AG04450 (cell line): ENCODE data around the gene ENTR1. TPM values are rescaled to one million over a fixed set of nuclear protein-coding genes. Genes with fewer than 3 reads are reported as not detected.

ENCODE experiments used
- CTCF ChIA-PET: fragments of 300-600, 350-600 bp; formaldehyde crosslinking; extraction: SDS; loops from one replicate; lab custom pipeline; 2022; ENCODE audit warnings: antibody characterized with exemption, inconsistent platforms; lab: Charles Lee
- POLR2A ChIA-PET: fragments of 350-600 bp; formaldehyde crosslinking; extraction: SDS; loops from one replicate; lab custom pipeline; 2021; ENCODE audit warnings: antibody characterized with exemption, inconsistent platforms; lab: Yijun Ruan, JAX
- DNase-seq: peaks from one replicate; pipeline ENCODE4 v3.0.0-alpha.2; 2011; ENCODE audit warnings: low read depth, low spot score
- H3K27ac ChIP-seq: one replicate; pipeline ENCODE4 v1.5.1; 2012; ENCODE audit warnings: low read depth, low read length, control low read depth
- H3K27me3 ChIP-seq: one replicate; pipeline ENCODE4 v1.6.0; 2012; ENCODE audit warnings: low read length; ENCODE audit not compliant: control insufficient read depth, insufficient read depth
- H3K4me3 ChIP-seq: 2 replicates; pipeline ENCODE4 v1.5.1; 2011; ENCODE audit warnings: mild to moderate bottlenecking, low read depth, low read length, control low read depth
- H3K9me3 ChIP-seq: 2 replicates; pipeline ENCODE4 v1.5.1; 2012; ENCODE audit warnings: low read length; ENCODE audit not compliant: control insufficient read depth, insufficient read depth
- polyA plus RNA-seq: library from polyadenylated mRNA; depleted of rRNA; stranded (reverse); fragments of >200 nt; gene quantifications from 2 replicates; pipeline ENCODE4 v1.2.3, GENCODE V29; 2011
- TF ChIP-seq, protein P1 (sequence below): IDR thresholded peaks from 2 replicates; pipeline ENCODE4 v1.5.1; 2011; ENCODE audit warnings: low read depth, low read length, control low read depth, inconsistent platforms

ENTR1 gene
- polyA plus RNA-seq, 1 experiment: 31.5 TPM

DNA sequence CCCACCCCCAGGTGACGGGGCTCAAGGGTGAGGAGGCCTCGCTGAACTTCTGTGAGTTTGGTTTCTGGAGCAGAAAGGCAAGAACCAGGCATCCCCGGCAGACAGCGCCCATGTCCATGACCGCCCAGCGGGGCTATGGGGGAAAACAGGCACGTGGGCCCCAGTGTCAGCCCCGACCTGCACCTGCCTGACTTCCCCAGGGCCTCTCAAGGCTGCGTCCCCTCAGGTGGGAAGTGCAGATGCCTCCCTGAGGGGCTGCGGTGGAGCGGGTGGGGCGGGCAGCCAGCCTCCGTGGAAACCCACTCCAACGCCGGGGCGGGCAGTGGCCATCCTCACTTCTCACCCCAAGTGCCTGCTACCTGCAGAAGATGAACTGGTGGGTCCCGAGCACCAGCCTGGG, 30.0 kb downstream of the ENTR1 start:
- CTCF ChIA-PET: interaction anchor here (1.1 kb wide), 1 partner anchor 17 kb away, joined by 3 read pairs; the partner anchor contains the start of gene DNLZ
- DNase-seq: no peak
- no peaks in the 10 kb centered on the region for H3K27me3 ChIP-seq
- TF ChIP-seq, protein P1, sequence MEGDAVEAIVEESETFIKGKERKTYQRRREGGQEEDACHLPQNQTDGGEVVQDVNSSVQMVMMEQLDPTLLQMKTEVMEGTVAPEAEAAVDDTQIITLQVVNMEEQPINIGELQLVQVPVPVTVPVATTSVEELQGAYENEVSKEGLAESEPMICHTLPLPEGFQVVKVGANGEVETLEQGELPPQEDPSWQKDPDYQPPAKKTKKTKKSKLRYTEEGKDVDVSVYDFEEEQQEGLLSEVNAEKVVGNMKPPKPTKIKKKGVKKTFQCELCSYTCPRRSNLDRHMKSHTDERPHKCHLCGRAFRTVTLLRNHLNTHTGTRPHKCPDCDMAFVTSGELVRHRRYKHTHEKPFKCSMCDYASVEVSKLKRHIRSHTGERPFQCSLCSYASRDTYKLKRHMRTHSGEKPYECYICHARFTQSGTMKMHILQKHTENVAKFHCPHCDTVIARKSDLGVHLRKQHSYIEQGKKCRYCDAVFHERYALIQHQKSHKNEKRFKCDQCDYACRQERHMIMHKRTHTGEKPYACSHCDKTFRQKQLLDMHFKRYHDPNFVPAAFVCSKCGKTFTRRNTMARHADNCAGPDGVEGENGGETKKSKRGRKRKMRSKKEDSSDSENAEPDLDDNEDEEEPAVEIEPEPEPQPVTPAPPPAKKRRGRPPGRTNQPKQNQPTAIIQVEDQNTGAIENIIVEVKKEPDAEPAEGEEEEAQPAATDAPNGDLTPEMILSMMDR: no peak
- no peak overlapping the region for H3K4me3 ChIP-seq
- POLR2A ChIA-PET: interaction anchor here (0.6 to 1.2 kb wide), 3 partner anchors 9 to 96 kb away, joined by 3 to 12 read pairs (median 4); no protein-coding TSS in a partner anchor
- no peak overlapping the region for H3K27ac ChIP-seq
- H3K9me3 ChIP-seq: no peaks in the 10 kb centered on the region; the same call in 1 of the 2 replicates

DNA sequence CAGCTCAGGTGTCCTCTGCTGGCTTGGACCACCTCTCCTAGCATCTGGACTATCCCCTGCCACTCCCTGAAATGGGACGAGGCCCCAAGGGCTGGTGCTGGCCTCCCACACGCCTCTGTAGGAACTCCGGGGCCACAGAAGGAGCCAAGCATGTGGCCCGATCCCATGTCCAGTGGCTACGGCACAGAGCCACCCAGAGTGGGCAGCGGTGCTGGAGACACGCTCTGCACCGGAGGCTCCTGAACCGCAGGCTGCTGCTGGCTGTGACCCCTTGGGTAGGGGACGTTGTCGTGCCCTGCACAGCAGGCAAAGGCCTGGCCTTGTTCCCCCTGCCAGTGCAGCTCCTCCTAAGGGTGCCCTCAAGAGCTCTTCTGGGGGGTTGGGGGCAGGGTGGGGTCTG, 30.5 kb downstream of the ENTR1 start:
- CTCF ChIA-PET: interaction anchor here (1.0 kb wide), 1 partner anchor 16 kb away, joined by 3 read pairs; the partner anchor contains the start of gene DNLZ
- Histone ChIP-seq H3K4me3 (no peak overlapping the region), H3K27me3 (no peaks in the 10 kb centered on the region), H3K9me3 (no peaks in the 10 kb centered on the region; the same call in 1 of the 2 replicates), H3K27ac (no peak overlapping the region)
- POLR2A ChIA-PET: interaction anchor here (1.1 to 1.2 kb wide), 2 partner anchors 9 to 95 kb away, joined by 3 to 4 read pairs; no protein-coding TSS in a partner anchor
- TF ChIP-seq, protein P1: no peak
- DNase-seq: no peak

DNA sequence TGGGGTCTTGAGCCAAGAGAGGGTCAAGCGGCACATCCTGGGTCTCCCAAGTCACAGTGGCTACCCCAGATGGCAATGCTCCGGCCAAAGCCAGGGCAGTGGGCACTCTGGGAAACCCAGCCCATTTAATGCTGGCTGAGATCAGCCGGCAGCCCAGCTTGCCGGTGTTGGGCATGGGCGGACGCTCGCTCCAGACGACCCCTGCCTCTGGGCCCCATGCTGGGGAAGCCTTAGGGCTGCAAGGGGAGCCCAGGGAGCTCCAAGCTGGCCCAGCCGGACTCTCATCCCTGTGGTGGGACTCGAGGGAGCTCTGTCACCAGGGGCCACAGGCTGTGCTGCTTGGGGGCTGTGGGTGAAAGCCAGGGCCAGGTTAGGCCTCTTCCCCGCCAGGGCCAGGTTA, 31.0 kb downstream of the ENTR1 start:
- TF ChIP-seq, protein P1: no peak
- H3K27ac ChIP-seq: no peak overlapping the region
- no peak overlapping the region for H3K4me3 ChIP-seq
- no peaks in the 10 kb centered on the region for H3K27me3 ChIP-seq
- peaks cover 3% of the 10 kb centered on the region; the same call in 1 of the 2 replicates for H3K9me3 ChIP-seq
- CTCF ChIA-PET: interaction anchor here (1.0 kb wide), 1 partner anchor 16 kb away, joined by 3 read pairs; the partner anchor contains the start of gene DNLZ
- POLR2A ChIA-PET: interaction anchor here (1.2 kb wide), 1 partner anchor 95 kb away, joined by 3 read pairs; no protein-coding TSS in a partner anchor
- no peak for DNase-seq

DNA sequence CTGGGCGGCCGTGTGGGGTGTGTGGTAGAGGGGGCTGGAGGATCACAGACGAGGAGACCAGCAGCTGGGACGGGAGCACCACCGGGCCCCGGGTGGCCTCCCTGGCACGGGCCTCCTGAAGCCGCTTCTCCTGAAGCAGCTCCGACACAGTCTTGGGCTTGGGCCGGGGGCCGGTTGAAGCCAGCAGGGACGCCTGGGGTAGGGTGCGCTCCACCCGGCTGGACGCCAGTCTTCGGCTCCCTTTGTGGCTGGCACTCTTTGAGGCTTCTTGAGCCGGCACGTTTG, 31.5 kb downstream of the ENTR1 start:
- Histone ChIP-seq H3K27me3 (no peaks in the 10 kb centered on the region), H3K27ac (no peak overlapping the region), H3K4me3 (no peak overlapping the region), H3K9me3 (peaks cover 6% of the 10 kb centered on the region; the same call in 1 of the 2 replicates)
- no peak for DNase-seq
- TF ChIP-seq, protein P1: no peak
- ChIA-PET CTCF (interaction anchor here (1.0 kb wide), 1 partner anchor 15 kb away, joined by 3 read pairs; the partner anchor contains the start of gene DNLZ), POLR2A (no interaction called here)

DNA sequence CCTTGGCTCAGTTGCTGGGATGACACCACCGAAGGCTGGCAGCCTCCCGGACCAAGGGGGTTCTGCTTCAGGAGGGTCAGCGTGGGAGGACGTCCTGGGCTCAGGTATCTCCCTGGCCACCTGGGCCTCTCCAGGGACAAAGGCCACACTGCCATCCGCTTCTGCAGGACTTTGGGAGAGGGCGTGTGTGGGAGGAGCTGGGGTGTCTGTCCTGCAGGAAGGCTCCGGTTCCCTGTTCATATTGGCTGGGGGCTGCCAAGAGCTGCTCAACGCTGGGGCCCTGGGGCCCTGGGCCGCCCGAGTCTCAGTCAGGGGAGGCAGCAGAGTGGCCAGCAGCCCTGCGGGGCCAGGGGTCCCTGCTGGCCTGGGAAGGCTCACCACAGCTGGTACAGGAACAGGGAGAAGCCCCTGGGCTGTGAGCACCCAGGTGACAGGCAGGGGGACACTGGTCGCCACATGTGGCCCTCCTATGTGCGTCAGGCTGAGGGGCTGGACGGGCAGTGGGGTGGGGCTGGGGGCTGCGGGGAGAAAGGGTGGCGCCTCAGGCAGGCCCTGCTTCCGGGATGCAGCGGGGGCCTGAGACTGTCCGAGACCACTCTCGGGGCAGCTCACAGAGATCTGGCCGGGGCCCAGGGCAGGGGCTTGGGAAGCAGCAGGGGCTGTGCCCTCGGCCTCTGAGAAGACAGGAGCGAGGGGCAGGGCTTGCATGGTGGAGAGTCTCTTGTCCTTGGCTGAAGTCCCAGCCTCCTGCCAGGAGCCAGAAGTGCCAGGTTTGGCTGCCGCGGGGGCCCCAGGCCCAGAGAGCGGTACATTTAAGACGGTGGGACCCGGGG, 32.0 kb downstream of the ENTR1 start:
- no peaks in the 10 kb centered on the region for H3K27me3 ChIP-seq
- no peak for DNase-seq
- H3K4me3 ChIP-seq: no peak overlapping the region
- H3K9me3 ChIP-seq: peaks cover 6% of the 10 kb centered on the region; the same call in 1 of the 2 replicates
- ChIA-PET CTCF (no interaction called here), POLR2A (interaction anchor here (0.7 kb wide), 1 partner anchor 8 kb away, joined by 4 read pairs; no protein-coding TSS in a partner anchor)
- TF ChIP-seq, protein P1: no peak
- H3K27ac ChIP-seq: no peak overlapping the region
